Measurements from ENCODE around the gene FBXO10. TPM values are rescaled to one million over a fixed set of nuclear protein-coding genes. Genes with fewer than 3 reads are reported as not detected.

FBXO10 gene
- total and polyA plus RNA-seq, 10 of the 15 experiments (the other 5 are each of a cell fraction or from before 2014, with no cell fraction given) = 1.6 to 17.2 (median 9.6) TPM

DNA sequence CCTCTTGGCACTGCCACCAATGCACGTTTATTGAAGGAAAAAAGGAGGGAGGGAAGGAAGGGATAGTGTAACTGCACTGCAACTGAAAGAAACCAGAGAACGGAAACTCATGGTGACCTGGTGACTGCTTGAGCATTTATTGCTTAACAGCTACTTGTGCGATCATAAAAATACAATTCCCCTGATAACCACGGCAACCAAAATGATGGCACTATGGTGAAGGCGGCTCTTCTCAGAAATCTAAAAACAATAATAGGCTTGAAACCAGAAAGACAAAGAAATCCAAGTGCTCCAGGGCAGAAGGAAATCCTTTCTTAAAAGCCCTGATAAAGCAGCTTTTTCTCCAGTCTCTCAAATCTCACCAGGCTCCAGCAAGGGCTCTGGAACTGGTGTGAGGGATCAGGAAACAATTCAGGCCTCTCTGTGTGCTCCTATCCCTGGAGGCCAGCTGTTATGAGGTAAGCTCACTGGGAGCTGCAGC is 1.9 kb downstream of the FBXO10 start:
- Histone ChIP-seq H4K20me1 (ENCODE audit: control insufficient read depth, insufficient read depth) (no peaks in the 10 kb centered on the region), H3K27me3 (replicated peaks in 1 of 2; ENCODE audit: control insufficient read depth in 2 of 2, insufficient read depth in 2 of 2, low read length in 1 of 2) (no peaks in the 10 kb centered on the region), H3K27ac (ENCODE audit: control insufficient read depth, insufficient read depth) (no peak overlapping the region), H3K9ac (ENCODE audit: control insufficient read depth, insufficient read depth, low read length) (no peak overlapping the region), H3K4me3 (no peak overlapping the region), H2AFZ (ENCODE audit: control insufficient read depth, low read depth, low read length) (no peak overlapping the region), H3K4me1 (ENCODE audit: control insufficient read depth, insufficient read depth, low read length) (peaks cover 5% of the 10 kb centered on the region), H3K9me3 (replicated peaks; ENCODE audit: control insufficient read depth, insufficient read depth, low read length) (no peaks in the 10 kb centered on the region), H3K4me2 (ENCODE audit: control insufficient read depth, insufficient read depth) (peak overlapping the region; percentile 90), H3K36me3 (ENCODE audit: control insufficient read depth in 2 of 2, insufficient read depth in 2 of 2, low read length in 1 of 2) (0 out of 4 replicates have a peak, but pooled peaks cover 0 to 3% of the 10 kb centered on the region in 2 experiments), H3K79me2 (ENCODE audit: control insufficient read depth, insufficient read depth, low read length) (peaks cover 21% of the 10 kb centered on the region)
- no TSS peak for BruUV-seq (replicated peaks)
- DNase-seq (ENCODE audit: low read depth, low spot score) = no peak
- RAD21 ChIA-PET (ENCODE audit: unreplicated experiment) = interaction anchor here (0.8 to 4.1 kb wide), 4 partner anchors 8 to 94 kb away, joined by 4 to 27 read pairs (median 19); partner anchors contain the start of genes POLR1E and TOMM5
- no peak for TF ChIP-seq TCF7 (IDR thresholded peaks at IDR 0.05; ENCODE audit: borderline replicate concordance)
- TF ChIP-seq CBFB (IDR thresholded peaks at IDR 0.05; ENCODE audit: low read depth) = no peak
- no peak for TF ChIP-seq SUPT20H (IDR thresholded peaks at IDR 0.05; ENCODE audit: borderline replicate concordance, control insufficient read depth, low read depth, low read length)
- TF ChIP-seq, protein P1, sequence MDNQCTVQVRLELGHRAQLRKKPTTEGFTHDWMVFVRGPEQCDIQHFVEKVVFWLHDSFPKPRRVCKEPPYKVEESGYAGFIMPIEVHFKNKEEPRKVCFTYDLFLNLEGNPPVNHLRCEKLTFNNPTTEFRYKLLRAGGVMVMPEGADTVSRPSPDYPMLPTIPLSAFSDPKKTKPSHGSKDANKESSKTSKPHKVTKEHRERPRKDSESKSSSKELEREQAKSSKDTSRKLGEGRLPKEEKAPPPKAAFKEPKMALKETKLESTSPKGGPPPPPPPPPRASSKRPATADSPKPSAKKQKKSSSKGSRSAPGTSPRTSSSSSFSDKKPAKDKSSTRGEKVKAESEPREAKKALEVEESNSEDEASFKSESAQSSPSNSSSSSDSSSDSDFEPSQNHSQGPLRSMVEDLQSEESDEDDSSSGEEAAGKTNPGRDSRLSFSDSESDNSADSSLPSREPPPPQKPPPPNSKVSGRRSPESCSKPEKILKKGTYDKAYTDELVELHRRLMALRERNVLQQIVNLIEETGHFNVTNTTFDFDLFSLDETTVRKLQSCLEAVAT (IDR thresholded peaks at IDR 0.05) = no peak
- TF ChIP-seq SREBF2 (IDR thresholded peaks at IDR 0.05; ENCODE audit: low read length) = no peak
- TF ChIP-seq, protein P2, sequence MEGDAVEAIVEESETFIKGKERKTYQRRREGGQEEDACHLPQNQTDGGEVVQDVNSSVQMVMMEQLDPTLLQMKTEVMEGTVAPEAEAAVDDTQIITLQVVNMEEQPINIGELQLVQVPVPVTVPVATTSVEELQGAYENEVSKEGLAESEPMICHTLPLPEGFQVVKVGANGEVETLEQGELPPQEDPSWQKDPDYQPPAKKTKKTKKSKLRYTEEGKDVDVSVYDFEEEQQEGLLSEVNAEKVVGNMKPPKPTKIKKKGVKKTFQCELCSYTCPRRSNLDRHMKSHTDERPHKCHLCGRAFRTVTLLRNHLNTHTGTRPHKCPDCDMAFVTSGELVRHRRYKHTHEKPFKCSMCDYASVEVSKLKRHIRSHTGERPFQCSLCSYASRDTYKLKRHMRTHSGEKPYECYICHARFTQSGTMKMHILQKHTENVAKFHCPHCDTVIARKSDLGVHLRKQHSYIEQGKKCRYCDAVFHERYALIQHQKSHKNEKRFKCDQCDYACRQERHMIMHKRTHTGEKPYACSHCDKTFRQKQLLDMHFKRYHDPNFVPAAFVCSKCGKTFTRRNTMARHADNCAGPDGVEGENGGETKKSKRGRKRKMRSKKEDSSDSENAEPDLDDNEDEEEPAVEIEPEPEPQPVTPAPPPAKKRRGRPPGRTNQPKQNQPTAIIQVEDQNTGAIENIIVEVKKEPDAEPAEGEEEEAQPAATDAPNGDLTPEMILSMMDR (IDR thresholded peaks at IDR 0.05 in 2 of 3, conservative IDR thresholded peaks at IDR 0.05 in 1 of 3; ENCODE audit: control insufficient read depth in 2 of 3, extremely low read depth in 1 of 3, insufficient read depth in 1 of 3, low read depth in 3 of 3, low read length in 3 of 3) = no peak
- 85% methylated on average over 5 of the region's 5 CpGs for WGBS (ENCODE audit: insufficient coverage, insufficient replicate concordance, low lambda C conversion rate, missing lambda C conversion rate)
- CTCF ChIA-PET = interaction anchor here (0.7 to 7.8 kb wide), 8 partner anchors 9 to 579 kb away, joined by 3 to 55 read pairs (median 4); partner anchors contain the start of gene TOMM5
- in situ Hi-C loops (cut with MboI) = no loop called here
- intact Hi-C loops (cut with micrococcal nuclease; ENCODE audit: unreplicated experiment) = loop anchor here (10.0 kb wide), 1 partner anchor 549 kb away; no protein-coding TSS in a partner anchor
- FAIRE-seq = no peak
- SMC1A ChIA-PET (ENCODE audit: uncharacterized antibody, unreplicated experiment) = interaction anchor here (0.5 to 8.1 kb wide), 9 partner anchors 8 to 302 kb away, joined by 3 to 60 read pairs (median 7); partner anchors contain the start of genes POLR1E and TOMM5
- no peak for ATAC-seq
- POLR2A ChIA-PET = interaction anchor here (0.5 to 6.5 kb wide), 6 partner anchors 8 to 158 kb away, joined by 3 to 54 read pairs (median 6); partner anchors contain the start of genes TOMM5 and ZBTB5
